Lower lobe of right lung (tissue), 2 donors: Measurements from ENCODE around the gene SH3BP5L. TPM values are rescaled to one million over a fixed set of nuclear protein-coding genes. Genes with fewer than 3 reads are reported as not detected.
A peak's percentile ranks its signal among the peaks of the same experiment; 100 is the strongest.

ENCODE experiments used
- ATAC-seq, 2 donors: fragments of 200-7000 bp; cut with Tn5 transposase; one replicate each; pipeline ENCODE4 v1.9.1; 2020 to 2022; ENCODE audit warnings: mild to moderate bottlenecking in 2 of 2, moderate library complexity in 2 of 2
- DNase-seq: peaks from one replicate; pipeline ENCODE4 v3.0.0-alpha.2; 2020
- H3K27ac ChIP-seq: fragments of 200-600 bp; one replicate; pipeline ENCODE4 v1.8.0; 2022
- H3K27me3 ChIP-seq: fragments of 200-600 bp; one replicate; pipeline ENCODE4 v1.8.0; 2022; ENCODE audit warnings: low read depth
- H3K36me3 ChIP-seq: fragments of 200-600 bp; one replicate; pipeline ENCODE4 v1.8.0; 2022; ENCODE audit warnings: mild to moderate bottlenecking
- H3K4me1 ChIP-seq: fragments of 200-600 bp; one replicate; pipeline ENCODE4 v1.8.0; 2022
- H3K4me3 ChIP-seq: fragments of 200-600 bp; one replicate; pipeline ENCODE4 v1.8.0; 2022; ENCODE audit warnings: mild to moderate bottlenecking
- H3K9me3 ChIP-seq: fragments of 200-600 bp; one replicate; pipeline ENCODE4 v1.8.0; 2022
- CTCF ChIP-seq: fragments of 200-600 bp; IDR thresholded peaks from one replicate; pipeline ENCODE4 v1.8.0; 2022; ENCODE audit warnings: antibody characterized with exemption, mild to moderate bottlenecking
- intact Hi-C: fragments of 100-400 bp; cut with DNase I; formaldehyde crosslinking; loops from one replicate; pipeline ENCODE4 v1.11.0; 2022
- total RNA-seq: library from RNA; stranded (reverse); fragmentation: NEBNext Ultra II Directional; extraction: Animal tissue kit (Norgen Biotek cat#: 25700); gene quantifications from one replicate; pipeline ENCODE4 v1.2.1, GENCODE V29; 2021
- donor health status: DM: no; HTN: yes; CAD: no; lungs with severe emphysema.

Gene SH3BP5L
- total RNA-seq, 1 donor from 2014 or later = 25.0 TPM

GRCh38 chr1:248824301-248824700, 1.4 kb downstream of the SH3BP5L start:
- H3K4me1 ChIP-seq = peaks cover 61% of the 10 kb centered on the region
- peaks cover 40% of the 10 kb centered on the region for H3K36me3 ChIP-seq
- TF ChIP-seq CTCF = no peak
- intact Hi-C loops = no loop called here
- H3K27me3 ChIP-seq = no peaks in the 10 kb centered on the region
- H3K27ac ChIP-seq = no peak overlapping the region
- H3K9me3 ChIP-seq = no peaks in the 10 kb centered on the region
- DNase-seq (no peak), ATAC-seq (no peak)
- H3K4me3 ChIP-seq = peak overlapping the region; percentile 72

- TF ChIP-seq CTCF = no peak
- no peak overlapping the region for H3K27ac ChIP-seq
- peaks cover 68% of the 10 kb centered on the region for H3K4me1 ChIP-seq
- H3K4me3 ChIP-seq = peak overlapping the region; percentile 13
- intact Hi-C loops = no loop called here
- ATAC-seq (no peak), DNase-seq (no peak)
- no peaks in the 10 kb centered on the region for H3K27me3 ChIP-seq
- H3K9me3 ChIP-seq = no peaks in the 10 kb centered on the region
- peaks cover 42% of the 10 kb centered on the region for H3K36me3 ChIP-seq
Measured at GRCh38 chr1:248823517-248824001, 2.2 kb downstream of the SH3BP5L start.

- peaks cover 46% of the 10 kb centered on the region for H3K36me3 ChIP-seq
- H3K4me1 ChIP-seq = peaks cover 69% of the 10 kb centered on the region
- no peak for ATAC-seq
- no peaks in the 10 kb centered on the region for H3K9me3 ChIP-seq
- peak overlapping the region; percentile 14 for H3K4me3 ChIP-seq
- peak overlapping the region; percentile 24 for H3K27ac ChIP-seq
- no peak for DNase-seq
- no peaks in the 10 kb centered on the region for H3K27me3 ChIP-seq
- TF ChIP-seq CTCF = no peak
- intact Hi-C loops = no loop called here
Measured at GRCh38 chr1:248822148-248823032, 3.3 kb downstream of the SH3BP5L start.

- peaks cover 54% of the 10 kb centered on the region for H3K36me3 ChIP-seq
- intact Hi-C loops = no loop called here
- H3K9me3 ChIP-seq = no peaks in the 10 kb centered on the region
- ATAC-seq = no peak
- H3K4me1 ChIP-seq = peaks cover 65% of the 10 kb centered on the region
- DNase-seq = no peak
- peak overlapping the region; percentile 24 for H3K27ac ChIP-seq
- no peak overlapping the region for H3K4me3 ChIP-seq
- H3K27me3 ChIP-seq = no peaks in the 10 kb centered on the region
- no peak for TF ChIP-seq CTCF
Measured at GRCh38 chr1:248821641-248822040, 4.1 kb downstream of the SH3BP5L start.

GRCh38 chr1:248821101-248821500, 4.6 kb downstream of the SH3BP5L start:
- Histone ChIP-seq H3K27me3 (no peaks in the 10 kb centered on the region), H3K27ac (no peak overlapping the region), H3K4me3 (no peak overlapping the region), H3K36me3 (peaks cover 59% of the 10 kb centered on the region), H3K9me3 (no peaks in the 10 kb centered on the region), H3K4me1 (peaks cover 70% of the 10 kb centered on the region)
- TF ChIP-seq CTCF = no peak
- ATAC-seq (no peak), DNase-seq (no peak)
- intact Hi-C loops = no loop called here
